ENCODE results near the gene NYAP2. TPM values are rescaled to one million over a fixed set of nuclear protein-coding genes. Genes with fewer than 3 reads are reported as not detected.

The NYAP2 gene
- total RNA-seq, 1 donor = not detected

DNA sequence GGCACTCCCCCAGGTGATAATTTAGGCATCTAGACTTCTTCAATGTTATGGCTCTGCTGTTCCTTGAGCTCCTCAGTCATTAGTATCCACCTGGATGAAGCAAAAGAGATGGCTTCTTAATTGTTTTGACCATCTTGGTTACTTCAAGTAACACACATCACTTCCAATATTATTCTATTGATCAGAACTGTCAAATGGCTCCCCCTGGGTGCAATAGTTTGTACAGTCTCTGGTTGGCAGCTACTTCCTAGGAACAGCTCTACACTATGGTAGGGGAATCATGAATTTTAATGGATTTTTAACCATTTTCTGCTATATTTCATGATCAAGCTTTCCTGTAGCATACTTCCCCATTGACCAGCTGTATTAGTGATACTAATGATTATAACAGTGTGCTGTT, 157.0 kb downstream of the NYAP2 start:
- no peak overlapping the region for H3K4me3 ChIP-seq (ENCODE audit: low read depth, low read length)
- no peak for DNase-seq (ENCODE audit: low read depth)
- TF ChIP-seq, protein P1, sequence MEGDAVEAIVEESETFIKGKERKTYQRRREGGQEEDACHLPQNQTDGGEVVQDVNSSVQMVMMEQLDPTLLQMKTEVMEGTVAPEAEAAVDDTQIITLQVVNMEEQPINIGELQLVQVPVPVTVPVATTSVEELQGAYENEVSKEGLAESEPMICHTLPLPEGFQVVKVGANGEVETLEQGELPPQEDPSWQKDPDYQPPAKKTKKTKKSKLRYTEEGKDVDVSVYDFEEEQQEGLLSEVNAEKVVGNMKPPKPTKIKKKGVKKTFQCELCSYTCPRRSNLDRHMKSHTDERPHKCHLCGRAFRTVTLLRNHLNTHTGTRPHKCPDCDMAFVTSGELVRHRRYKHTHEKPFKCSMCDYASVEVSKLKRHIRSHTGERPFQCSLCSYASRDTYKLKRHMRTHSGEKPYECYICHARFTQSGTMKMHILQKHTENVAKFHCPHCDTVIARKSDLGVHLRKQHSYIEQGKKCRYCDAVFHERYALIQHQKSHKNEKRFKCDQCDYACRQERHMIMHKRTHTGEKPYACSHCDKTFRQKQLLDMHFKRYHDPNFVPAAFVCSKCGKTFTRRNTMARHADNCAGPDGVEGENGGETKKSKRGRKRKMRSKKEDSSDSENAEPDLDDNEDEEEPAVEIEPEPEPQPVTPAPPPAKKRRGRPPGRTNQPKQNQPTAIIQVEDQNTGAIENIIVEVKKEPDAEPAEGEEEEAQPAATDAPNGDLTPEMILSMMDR (IDR thresholded peaks at IDR 0.05; ENCODE audit: insufficient read depth, low read length) = no peak

DNA sequence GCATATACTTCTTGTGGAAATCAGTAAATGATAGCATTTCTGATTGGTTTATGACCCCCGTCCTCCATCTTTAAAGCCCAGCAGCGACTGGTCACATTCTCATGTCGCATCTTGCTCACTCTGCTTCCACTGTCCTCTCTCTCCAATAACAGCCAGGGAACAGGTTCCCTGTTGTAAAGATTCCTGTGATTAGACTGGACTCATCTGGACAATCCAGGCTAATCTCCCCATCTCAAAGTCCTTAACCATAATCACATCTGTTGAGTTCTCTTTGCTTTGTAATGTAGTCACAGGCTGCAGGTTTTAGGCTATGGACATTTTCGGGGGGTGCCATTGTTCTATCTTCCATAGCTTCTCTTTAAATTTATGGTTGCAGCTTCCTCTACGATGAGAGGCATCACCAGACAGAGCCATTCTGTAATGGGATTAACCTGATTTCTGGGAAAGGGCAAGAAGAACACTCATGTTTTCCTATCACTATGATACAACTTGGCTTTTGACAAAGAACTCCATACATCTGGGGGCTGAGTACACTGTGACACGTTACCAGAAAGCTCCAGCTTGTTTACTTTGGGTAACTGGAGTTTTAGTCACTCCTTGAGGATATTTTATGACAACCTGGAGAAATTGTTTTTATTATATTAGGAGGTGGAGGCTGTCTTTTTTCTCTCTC, 159.0 kb downstream of the NYAP2 start:
- TF ChIP-seq, protein P1 (IDR thresholded peaks at IDR 0.05; ENCODE audit: insufficient read depth, low read length) = no peak
- no peak overlapping the region for H3K4me3 ChIP-seq (ENCODE audit: low read depth, low read length)
- no peak for DNase-seq (ENCODE audit: low read depth)

DNA sequence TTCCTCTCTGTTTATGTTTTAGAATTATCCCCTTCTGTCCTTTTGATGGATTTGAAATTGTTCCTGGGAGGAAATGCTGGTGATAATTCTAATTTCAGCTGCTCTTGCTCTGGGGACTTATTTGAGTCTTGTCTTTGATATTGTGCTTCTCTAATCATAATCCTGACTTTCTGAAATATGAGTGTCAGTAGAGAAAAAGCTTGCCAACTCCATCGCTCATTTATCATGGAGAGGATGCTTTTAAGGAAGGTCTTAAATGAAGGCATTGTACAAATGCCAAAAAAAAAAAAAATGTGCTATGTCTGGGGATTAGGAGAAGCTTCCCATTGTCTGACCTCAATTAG, 159.5 kb downstream of the NYAP2 start:
- TF ChIP-seq, protein P1 (IDR thresholded peaks at IDR 0.05; ENCODE audit: insufficient read depth, low read length) = no peak
- no peak overlapping the region for H3K4me3 ChIP-seq (ENCODE audit: low read depth, low read length)
- DNase-seq (ENCODE audit: low read depth) = no peak

DNA sequence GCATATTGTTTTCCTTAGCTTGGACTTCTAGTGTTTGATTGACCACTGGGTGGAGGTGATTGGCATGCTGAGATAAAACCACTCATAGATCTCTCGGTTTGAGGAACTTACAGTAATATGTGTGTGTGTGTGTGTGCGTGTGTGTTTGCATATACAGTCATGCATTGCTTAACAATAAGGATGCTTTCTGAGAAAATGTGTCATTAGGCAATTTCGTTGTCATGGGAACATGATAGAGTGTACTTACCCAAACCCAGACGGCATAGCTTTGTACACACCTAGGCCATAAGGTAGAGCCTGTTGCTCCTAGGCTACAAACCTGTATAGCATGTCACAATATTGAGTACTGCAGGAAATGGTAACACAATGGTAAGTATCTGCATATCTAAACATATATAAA, 167.3 kb downstream of the NYAP2 start:
- no peak overlapping the region for H3K4me3 ChIP-seq (ENCODE audit: low read depth, low read length)
- no peak for DNase-seq (ENCODE audit: low read depth)
- TF ChIP-seq, protein P1 (IDR thresholded peaks at IDR 0.05; ENCODE audit: insufficient read depth, low read length) = no peak

DNA sequence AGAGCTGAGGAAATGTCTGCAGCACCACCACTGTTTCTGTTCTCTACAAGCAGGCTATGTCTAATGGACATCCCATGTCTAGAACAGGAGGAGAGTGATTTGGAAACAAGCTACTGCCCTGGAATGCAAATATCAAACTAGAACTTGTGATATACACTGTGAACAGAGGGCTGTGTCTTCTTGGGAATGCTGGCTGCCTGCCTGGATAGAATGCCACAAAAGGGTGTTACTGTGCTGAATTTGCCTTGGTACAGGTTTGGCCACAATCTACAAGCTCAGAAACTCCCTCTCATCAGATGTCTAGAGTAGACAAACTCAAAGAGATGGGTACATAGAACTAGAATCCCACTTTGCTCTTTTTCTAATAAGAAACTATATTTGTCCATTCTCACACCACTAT, 170.5 kb downstream of the NYAP2 start:
- no peak overlapping the region for H3K4me3 ChIP-seq (ENCODE audit: low read depth, low read length)
- TF ChIP-seq, protein P1 (IDR thresholded peaks at IDR 0.05; ENCODE audit: insufficient read depth, low read length) = no peak
- DNase-seq (ENCODE audit: low read depth) = no peak

DNA sequence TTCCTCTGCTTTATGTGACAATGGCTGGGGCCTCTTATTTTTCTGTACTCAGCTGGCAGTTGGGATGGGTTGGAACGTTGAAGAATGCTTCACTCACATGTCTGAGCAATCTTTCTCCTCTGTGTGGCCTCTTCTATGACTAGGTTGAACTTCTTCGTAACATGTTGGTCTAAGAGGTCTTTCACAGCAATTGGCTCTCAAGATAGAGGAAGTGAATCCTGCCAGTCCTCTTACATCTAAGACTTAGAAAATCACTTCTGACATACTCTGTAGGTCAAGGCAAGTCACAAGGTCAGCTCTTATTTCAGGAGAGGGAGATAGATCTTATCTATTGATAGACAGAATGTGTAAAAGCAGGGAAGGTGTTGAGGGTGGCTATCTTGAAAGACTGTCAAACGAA, 174.1 kb downstream of the NYAP2 start:
- DNase-seq (ENCODE audit: low read depth) = no peak
- TF ChIP-seq, protein P1 (IDR thresholded peaks at IDR 0.05; ENCODE audit: insufficient read depth, low read length) = no peak
- no peak overlapping the region for H3K4me3 ChIP-seq (ENCODE audit: low read depth, low read length)

DNA sequence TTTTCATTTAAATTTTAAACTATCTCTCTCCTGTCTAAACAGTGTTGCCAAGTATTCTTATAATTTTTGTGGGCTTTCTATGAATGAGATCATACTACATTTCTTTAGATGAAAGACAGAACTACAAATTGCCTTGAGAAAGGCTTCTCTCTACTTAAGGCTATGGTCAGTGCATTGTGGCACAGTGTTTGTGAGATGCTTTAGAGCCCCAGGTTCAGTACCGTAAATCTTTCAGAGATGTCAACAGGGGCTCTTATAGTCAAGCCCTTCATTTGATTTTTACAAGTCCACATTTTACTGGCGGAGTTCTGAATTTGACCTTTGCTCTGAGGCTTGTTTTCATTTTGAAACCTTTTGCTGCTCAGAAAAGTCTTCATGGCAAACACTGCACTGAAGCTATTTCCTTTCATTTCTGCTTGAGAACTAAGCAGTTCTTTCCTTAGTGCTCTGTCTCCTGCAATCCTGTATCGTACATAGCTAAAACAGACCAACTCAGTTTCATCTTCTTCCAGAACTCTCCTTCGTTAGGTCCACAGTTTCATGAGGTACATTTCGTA, 175.2 kb downstream of the NYAP2 start:
- TF ChIP-seq, protein P1 (IDR thresholded peaks at IDR 0.05; ENCODE audit: insufficient read depth, low read length) = no peak
- no peak for DNase-seq (ENCODE audit: low read depth)
- no peak overlapping the region for H3K4me3 ChIP-seq (ENCODE audit: low read depth, low read length)
